Activated CD4-positive, alpha-beta T cell treated with anti-CD3 and anti-CD28 coated beads for 36 hours (primary cell): ENCODE measurements around the gene DNAH1. TPM values are rescaled to one million over a fixed set of nuclear protein-coding genes. Genes with fewer than 3 reads are reported as not detected.
"Not testable (repeated sequence)": the region's sequence is repeated elsewhere in the genome, so short reads cannot be mapped to it uniquely, and the experiment has no call there.

Experiments used
- ATAC-seq: fragments of 200-7000 bp; cut with Tn5 transposase; one replicate; pipeline ENCODE4 v1.10.0; 2021; ENCODE audit warnings: mild to moderate bottlenecking, moderate library complexity
- CTCF ChIA-PET: fragments of 350-600 bp; sonication (Branson Sonifier 250); formaldehyde crosslinking; loops from one replicate; lab custom pipeline; 2021; ENCODE audit warnings: antibody characterized with exemption; lab: Charles Lee
- POLR2A ChIA-PET: fragments of 350-600 bp; sonication (Branson Sonifier 250); formaldehyde crosslinking; loops from one replicate; lab custom pipeline; 2021; ENCODE audit warnings: antibody characterized with exemption, inconsistent platforms; lab: Charles Lee
- DNase-seq: peaks from one replicate; pipeline ENCODE4 v3.0.0-alpha.2; 2020
- H3K27ac Mint-ChIP-seq: one replicate; pipeline ENCODE4 v1.8.0; 2021; ENCODE audit warnings: mixed read lengths
- H3K27me3 Mint-ChIP-seq: one replicate; pipeline ENCODE4 v1.8.0; 2021; ENCODE audit warnings: mixed read lengths
- H3K36me3 Mint-ChIP-seq: one replicate; pipeline ENCODE4 v1.8.0; 2021; ENCODE audit warnings: low read depth, mixed read lengths
- H3K4me1 Mint-ChIP-seq: one replicate; pipeline ENCODE4 v1.8.0; 2021; ENCODE audit warnings: mixed read lengths
- H3K4me3 Mint-ChIP-seq: one replicate; pipeline ENCODE4 v1.8.0; 2021; ENCODE audit warnings: mild to moderate bottlenecking, moderate library complexity, mixed read lengths
- H3K9me3 Mint-ChIP-seq: one replicate; pipeline ENCODE4 v1.8.0; 2021; ENCODE audit warnings: low read depth, mixed read lengths
- intact Hi-C, 2 experiments: fragments of 100-400 bp; cut with DNase I in 1 of 2; cut with micrococcal nuclease in 1 of 2; formaldehyde crosslinking; loops; one replicate each; pipeline versions ENCODE4 v1.14.2 to v1.15.1; 2022 to 2024; cut with DNase I, micrococcal nuclease
- total RNA-seq, 2 experiments: library from RNA; stranded (reverse); gene quantifications; one replicate each; pipeline ENCODE4 v1.2.3, GENCODE V29; 2021

Gene DNAH1
- total RNA-seq, 2 experiments from 2014 or later = 7.4 to 10.1 TPM

DNA sequence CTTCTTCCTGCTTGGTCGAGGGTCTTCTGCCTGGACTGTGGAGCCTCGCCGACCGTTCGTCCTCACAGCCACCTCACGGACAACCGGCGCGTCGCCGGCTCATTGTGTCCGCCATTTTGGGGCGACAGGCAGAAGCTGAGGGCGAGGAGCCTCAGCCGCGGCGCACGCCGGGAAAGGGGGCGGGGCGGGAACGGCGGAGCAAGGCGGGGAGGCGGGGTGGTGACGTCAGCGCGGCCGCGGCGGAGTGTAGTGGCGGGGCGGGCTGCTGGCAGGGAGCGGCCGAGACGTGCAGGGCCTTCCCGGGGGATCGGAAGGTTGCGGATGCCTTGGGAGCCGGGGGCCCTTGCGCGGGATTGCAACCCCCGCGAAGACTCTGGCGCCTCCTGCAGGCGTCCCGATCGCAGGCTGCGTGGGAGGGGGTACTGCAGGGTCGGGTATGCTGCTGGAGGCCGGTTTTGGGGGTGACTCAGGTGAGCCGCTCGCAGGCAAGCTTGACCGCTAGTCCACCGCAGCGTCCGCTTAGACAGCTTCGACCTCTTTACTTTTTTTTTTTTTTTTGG is 37.5 kb upstream of the DNAH1 start, which contains the start of gene WDR82:
Gene WDR82 (minus strand): TSS at position 140 of the 560 bp plus-strand sequence. CDS start 288 bp downstream, outside the sequence.
- Mint-ChIP-seq H3K27ac (peak within 1 kb of the TSS; percentile 99), H3K36me3 (peaks cover 54% of the 10 kb centered on the region), H3K4me1 (peaks cover 56% of the 10 kb centered on the region), H3K4me3 (peak within 1 kb of the TSS; percentile 99), H3K9me3 (no peaks in the 10 kb centered on the region), H3K27me3 (no peaks in the 10 kb centered on the region)
- DNase-seq (peak; percentile 100), ATAC-seq (peak; percentile 78)
- intact Hi-C loops = loop anchor here (1.0 to 10.0 kb wide), 19 partner anchors 9 to 1941 kb away; partner anchors contain the start of genes GNL3 (in 2 of the 2), PBRM1 (in 2 of the 2), POC1A (in 2 of the 2) and RPL29 (in 2 of the 2)
- ChIA-PET CTCF (interaction anchor here (0.6 to 7.1 kb wide), 19 partner anchors 9 to 281 kb away, joined by 3 to 59 read pairs (median 5); partner anchors contain the start of genes GLYCTK, POC1A and TWF2), POLR2A (interaction anchor here (0.7 to 3.5 kb wide), 13 partner anchors 9 to 1688 kb away, joined by 3 to 25 read pairs (median 3); partner anchors contain the start of genes DUSP7, GLYCTK, PPM1M and TWF2)

DNA sequence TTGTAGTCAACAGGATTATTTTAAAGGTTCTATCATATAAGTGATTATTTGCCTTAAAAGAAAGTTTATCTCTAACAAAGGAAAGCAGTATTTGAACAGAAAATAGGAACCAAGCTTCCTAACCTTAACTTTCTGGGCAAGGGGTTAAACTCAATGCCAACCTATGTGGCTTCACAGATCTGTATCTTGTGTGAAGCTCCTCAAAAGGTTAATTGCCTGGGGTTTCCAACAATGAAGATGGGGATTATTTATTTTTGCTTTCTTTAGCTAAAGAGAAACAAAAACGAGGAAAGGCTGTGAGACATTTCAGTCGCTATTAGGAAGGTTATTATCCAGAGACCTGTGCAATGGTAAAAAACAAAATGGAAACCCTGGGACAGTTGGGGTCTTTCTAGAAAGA is 36.5 kb upstream of the DNAH1 start:
- CTCF ChIA-PET = interaction anchor here (0.6 to 7.1 kb wide), 18 partner anchors 8 to 532 kb away, joined by 3 to 59 read pairs (median 4); partner anchors contain the start of genes GLYCTK, POC1A and TWF2
- H3K36me3 Mint-ChIP-seq = peaks cover 44% of the 10 kb centered on the region
- intact Hi-C loops = loop anchor here (2.0 to 10.0 kb wide), 11 partner anchors 125 to 1942 kb away; partner anchors contain the start of genes GNL3 (in 2 of the 2), PBRM1 (in 2 of the 2), POC1A (in 2 of the 2) and CISH (in 1 of the 2)
- POLR2A ChIA-PET = interaction anchor here (0.6 to 3.0 kb wide), 4 partner anchors 8 to 296 kb away, joined by 3 to 25 read pairs (median 12); partner anchors contain the start of genes ACY1, GLYCTK and TWF2
- H3K27me3 Mint-ChIP-seq = no peaks in the 10 kb centered on the region
- H3K9me3 Mint-ChIP-seq = no peaks in the 10 kb centered on the region
- no peak for DNase-seq
- H3K27ac Mint-ChIP-seq = peak overlapping the region; percentile 99
- peaks cover 51% of the 10 kb centered on the region for H3K4me1 Mint-ChIP-seq
- ATAC-seq = no peak
- H3K4me3 Mint-ChIP-seq = peak overlapping the region; percentile 99

DNA sequence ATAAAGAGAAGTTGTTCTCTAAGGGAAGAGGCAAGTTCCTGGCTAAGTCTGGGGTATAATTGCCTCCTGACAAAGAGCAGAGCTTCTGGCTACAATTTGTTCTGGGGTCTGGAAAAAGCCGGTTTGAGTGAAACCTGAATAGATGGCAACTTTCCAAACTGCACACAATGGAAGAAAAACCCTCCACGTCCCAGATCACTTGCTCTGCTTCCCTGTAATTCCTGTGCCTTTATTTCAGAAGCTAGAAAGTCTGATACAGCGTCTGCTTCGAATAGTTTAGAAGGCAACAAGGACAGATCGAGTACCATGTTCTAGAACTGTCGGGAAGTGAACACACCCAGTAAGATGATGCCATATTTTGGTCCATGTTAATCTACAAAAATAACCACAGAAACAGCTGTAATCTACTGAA is 36.1 kb upstream of the DNAH1 start:
- Mint-ChIP-seq H3K27me3 (no peaks in the 10 kb centered on the region), H3K4me1 (peaks cover 49% of the 10 kb centered on the region), H3K9me3 (no peaks in the 10 kb centered on the region), H3K27ac (peak overlapping the region; percentile 99), H3K4me3 (peak overlapping the region; percentile 99), H3K36me3 (peaks cover 40% of the 10 kb centered on the region)
- no peak for DNase-seq
- ChIA-PET POLR2A (interaction anchor here (1.3 kb wide), 1 partner anchor 59 kb away, joined by 4 read pairs; no protein-coding TSS in a partner anchor), CTCF (interaction anchor here (0.6 to 7.1 kb wide), 17 partner anchors 8 to 279 kb away, joined by 3 to 59 read pairs (median 5); partner anchors contain the start of genes GLYCTK, POC1A and TWF2)
- intact Hi-C loops = no loop called here
- no peak for ATAC-seq

DNA sequence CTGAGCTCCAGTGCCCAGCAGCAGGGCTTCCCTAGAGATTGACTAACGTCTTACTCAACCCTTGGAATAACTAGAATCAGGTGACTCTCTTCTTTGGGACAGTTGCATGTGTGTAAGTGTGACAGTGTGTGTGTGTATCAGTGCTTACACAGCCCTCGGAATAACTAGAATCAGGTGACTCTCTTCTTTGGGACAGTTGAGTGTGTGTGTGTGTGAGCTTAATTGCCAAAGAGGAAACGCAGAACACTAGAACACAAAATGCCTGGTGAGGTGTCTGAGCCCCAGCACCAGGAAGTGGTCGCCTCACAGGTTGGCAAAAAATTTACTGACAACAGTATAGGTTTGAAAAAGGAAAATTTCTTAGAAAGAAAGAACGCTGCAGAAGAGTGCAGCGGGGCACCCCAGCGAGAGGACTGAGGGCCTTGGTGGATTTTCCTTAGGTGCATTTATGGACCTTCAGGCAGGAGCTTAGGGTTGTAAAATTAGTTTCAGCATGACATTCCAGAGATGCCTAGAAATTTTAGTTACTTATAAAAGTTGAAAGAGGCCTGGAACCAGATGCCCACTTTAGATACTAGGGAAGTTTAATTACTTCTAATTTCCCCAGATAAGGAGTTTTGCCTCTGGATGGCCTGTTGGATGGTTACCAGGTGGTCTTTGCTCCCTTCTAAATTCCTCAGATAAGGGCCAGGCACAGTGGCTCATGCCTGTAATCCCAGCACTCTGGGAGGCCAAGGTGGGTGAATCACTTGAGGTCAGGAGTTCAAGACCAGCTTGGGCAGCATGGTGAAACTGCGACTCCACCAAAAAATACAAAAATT is 33.9 kb upstream of the DNAH1 start:
- peak overlapping the region; percentile 23 for H3K4me3 Mint-ChIP-seq
- intact Hi-C loops = no loop called here
- peaks cover 55% of the 10 kb centered on the region for H3K4me1 Mint-ChIP-seq
- no peaks in the 10 kb centered on the region for H3K27me3 Mint-ChIP-seq
- peak overlapping the region; percentile 87 for H3K27ac Mint-ChIP-seq
- POLR2A ChIA-PET = no interaction called here
- CTCF ChIA-PET = interaction anchor here (0.5 to 7.1 kb wide), 8 partner anchors 24 to 158 kb away, joined by 3 to 59 read pairs (median 4); no protein-coding TSS in a partner anchor
- no peaks in the 10 kb centered on the region for H3K9me3 Mint-ChIP-seq
- no peak for ATAC-seq
- DNase-seq = peak; percentile 54
- H3K36me3 Mint-ChIP-seq = peaks cover 21% of the 10 kb centered on the region

DNA sequence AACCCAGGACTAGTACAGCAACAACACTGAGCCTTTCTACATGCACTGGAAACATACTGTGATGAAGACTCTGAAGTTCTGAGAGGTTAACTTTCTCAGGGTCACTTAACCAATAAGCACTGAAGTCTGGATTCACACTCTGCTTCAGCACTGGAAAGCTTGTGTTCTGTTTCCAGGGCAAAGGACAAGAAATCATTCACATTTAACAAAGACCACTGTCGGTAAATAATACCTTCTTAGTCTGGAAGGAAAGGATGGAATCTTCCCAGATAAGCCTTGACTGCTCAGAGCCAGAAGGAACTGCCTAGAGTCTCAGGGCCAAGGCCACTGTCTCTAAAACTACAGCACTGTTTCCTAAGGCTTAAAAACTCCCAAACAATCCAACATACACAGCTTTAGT is 32.8 kb upstream of the DNAH1 start:
- intact Hi-C loops = no loop called here
- no peaks in the 10 kb centered on the region for H3K9me3 Mint-ChIP-seq
- no peaks in the 10 kb centered on the region for H3K27me3 Mint-ChIP-seq
- peaks cover 55% of the 10 kb centered on the region for H3K4me1 Mint-ChIP-seq
- H3K27ac Mint-ChIP-seq = peak overlapping the region; percentile 70
- no peak for ATAC-seq
- H3K4me3 Mint-ChIP-seq = no peak overlapping the region
- DNase-seq = no peak
- ChIA-PET CTCF (interaction anchor here (0.5 to 1.3 kb wide), 5 partner anchors 34 to 63 kb away, joined by 3 to 6 read pairs (median 3); no protein-coding TSS in a partner anchor), POLR2A (no interaction called here)
- H3K36me3 Mint-ChIP-seq = peaks cover 15% of the 10 kb centered on the region

DNA sequence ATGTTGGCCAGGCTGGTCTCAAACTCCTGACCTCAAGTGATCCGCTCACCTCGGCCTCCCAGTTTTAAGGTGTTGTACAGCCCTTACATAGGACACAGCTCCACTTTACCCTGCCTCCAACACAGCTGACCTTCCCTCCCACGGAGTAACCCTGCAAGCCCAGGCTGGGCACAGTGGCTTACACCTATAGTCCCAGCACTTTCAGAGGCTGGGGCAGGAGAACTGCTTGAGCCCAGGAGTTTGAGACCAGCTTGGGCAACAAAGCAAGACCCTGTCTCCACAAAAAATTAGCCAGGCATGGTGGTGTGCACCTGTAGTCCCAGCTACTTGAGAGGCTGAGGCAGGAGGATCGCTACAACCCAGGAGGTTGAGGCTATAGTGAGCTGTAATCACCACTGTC is 32.1 kb upstream of the DNAH1 start:
- ChIA-PET POLR2A (interaction anchor here (0.6 to 1.0 kb wide), 3 partner anchors 10 to 221 kb away, joined by 3 read pairs; no protein-coding TSS in a partner anchor), CTCF (interaction anchor here (0.6 to 1.4 kb wide), 6 partner anchors 16 to 342 kb away, joined by 3 to 6 read pairs (median 4); partner anchors contain the start of gene RRP9)

DNA sequence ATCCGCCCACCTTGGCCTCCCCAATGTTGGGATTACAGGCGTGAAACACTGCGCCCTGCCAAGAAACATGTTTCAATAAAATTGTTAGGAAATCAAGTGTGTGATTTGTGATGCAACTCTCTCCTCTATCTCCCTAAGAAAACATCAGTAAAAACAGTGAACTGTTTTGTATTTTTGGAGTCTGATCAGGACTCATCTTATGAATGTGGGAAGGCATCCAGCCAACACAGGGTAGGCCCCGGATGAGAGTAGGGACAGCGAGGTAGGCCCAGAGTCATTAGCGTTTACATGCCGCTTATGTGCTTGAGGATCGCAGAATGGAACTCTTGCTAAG is 29.4 kb upstream of the DNAH1 start:
- H3K36me3 Mint-ChIP-seq = no peaks in the 10 kb centered on the region
- intact Hi-C loops = loop anchor here in 1 of 2 experiments (1.0 to 5.0 kb wide), 5 partner anchors 8 to 894 kb away; partner anchors contain the start of genes NISCH, RBM15B, TNNC1 and WDR82
- no peak for ATAC-seq
- peaks cover 39% of the 10 kb centered on the region for H3K4me1 Mint-ChIP-seq
- DNase-seq = no peak
- CTCF ChIA-PET = interaction anchor here (0.5 to 6.5 kb wide), 6 partner anchors 8 to 1511 kb away, joined by 3 to 58 read pairs (median 5); partner anchors contain the start of gene WDR82
- peak overlapping the region; percentile 81 for H3K4me3 Mint-ChIP-seq
- no peaks in the 10 kb centered on the region for H3K27me3 Mint-ChIP-seq
- H3K9me3 Mint-ChIP-seq = no peaks in the 10 kb centered on the region
- POLR2A ChIA-PET = interaction anchor here (1.1 to 2.0 kb wide), 2 partner anchors 9 to 49 kb away, joined by 9 to 21 read pairs; partner anchors contain the start of gene WDR82
- peak overlapping the region; percentile 100 for H3K27ac Mint-ChIP-seq

More for the DNA sequence above, 32.1 kb upstream of the DNAH1 start:
- H3K27me3 Mint-ChIP-seq, intact Hi-C loops, H3K9me3 Mint-ChIP-seq, DNase-seq, ATAC-seq, H3K36me3 Mint-ChIP-seq, H3K4me3 Mint-ChIP-seq: not testable (repeated sequence)
- Mint-ChIP-seq H3K4me1 (peaks cover 57% of the 10 kb centered on the region), H3K27ac (peak overlapping the region; percentile 73)

DNA sequence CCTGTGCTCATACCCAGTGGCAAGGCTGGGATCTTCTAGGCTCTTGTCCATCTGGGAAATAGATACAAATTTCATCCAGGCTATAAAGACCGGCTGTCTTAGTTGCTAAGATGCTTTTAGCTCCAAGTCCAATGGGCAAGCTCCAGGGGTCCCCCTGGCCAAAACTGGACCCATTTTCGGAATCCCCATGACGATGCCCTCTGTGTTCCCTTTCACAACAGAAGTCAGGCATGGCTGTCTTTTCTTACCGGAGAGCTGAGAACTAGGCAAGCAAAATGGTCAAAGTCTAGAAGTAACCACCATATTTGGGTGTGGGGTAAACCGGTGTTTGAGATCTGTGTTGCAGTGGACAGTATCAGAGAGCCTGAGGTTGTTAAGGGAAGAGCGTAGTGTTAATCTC is 27.4 kb upstream of the DNAH1 start:
- Mint-ChIP-seq H3K4me3 (peak overlapping the region; percentile 81), H3K9me3 (no peaks in the 10 kb centered on the region), H3K27me3 (no peaks in the 10 kb centered on the region), H3K27ac (peak overlapping the region; percentile 100), H3K36me3 (peaks cover 4% of the 10 kb centered on the region), H3K4me1 (peaks cover 23% of the 10 kb centered on the region)
- CTCF ChIA-PET = interaction anchor here (0.5 to 6.5 kb wide), 8 partner anchors 10 to 153 kb away, joined by 3 to 58 read pairs (median 5); partner anchors contain the start of gene WDR82
- POLR2A ChIA-PET = interaction anchor here (0.9 kb wide), 1 partner anchor 40 kb away, joined by 3 read pairs; no protein-coding TSS in a partner anchor
- DNase-seq (no peak), ATAC-seq (no peak)
- intact Hi-C loops = loop anchor here (1.0 to 5.0 kb wide), 6 partner anchors 10 to 896 kb away; partner anchors contain the start of genes PARP3 (in 1 of the 2), POC1A (in 1 of the 2), RBM15B (in 1 of the 2) and TWF2 (in 1 of the 2)

DNA sequence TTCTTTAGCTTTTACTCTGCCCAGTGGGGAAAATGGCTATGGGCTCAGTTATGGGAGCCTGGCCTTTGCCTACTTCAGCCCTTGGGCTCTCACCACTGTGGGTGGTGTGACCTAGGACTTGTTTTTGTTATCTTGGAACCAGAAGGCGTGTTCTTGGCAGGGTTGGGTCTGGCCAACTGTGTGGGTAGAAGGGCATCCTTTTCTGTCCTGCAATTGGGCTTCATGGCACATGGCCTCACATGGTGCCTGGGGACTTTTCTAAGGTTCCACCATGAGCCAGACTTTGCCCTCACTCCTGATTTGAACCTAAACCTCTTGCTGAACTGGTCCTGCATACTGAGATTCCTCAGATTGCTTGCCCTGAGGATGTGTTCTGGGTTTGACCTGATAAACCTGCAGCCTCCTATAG is 26.8 kb upstream of the DNAH1 start:
- Mint-ChIP-seq H3K4me3 (no peak overlapping the region), H3K36me3 (peaks cover 4% of the 10 kb centered on the region), H3K27ac (no peak overlapping the region), H3K4me1 (peaks cover 18% of the 10 kb centered on the region), H3K9me3 (no peaks in the 10 kb centered on the region), H3K27me3 (no peaks in the 10 kb centered on the region)
- intact Hi-C loops = loop anchor here in 1 of 2 experiments (5.0 kb wide), 1 partner anchor 897 kb away; the partner anchor contains the start of gene RBM15B
- CTCF ChIA-PET = interaction anchor here (0.5 to 6.5 kb wide), 9 partner anchors 10 to 152 kb away, joined by 3 to 58 read pairs (median 3); partner anchors contain the start of gene WDR82
- ATAC-seq = no peak
- POLR2A ChIA-PET = no interaction called here
- DNase-seq = no peak
